ENCODE data around the gene IFT81. TPM values are rescaled to one million over a fixed set of nuclear protein-coding genes. Genes with fewer than 3 reads are reported as not detected.
"Not testable (repeated sequence)": the region's sequence is repeated elsewhere in the genome, so short reads cannot be mapped to it uniquely, and the experiment has no call there.

IFT81 gene
- total and polyA plus RNA-seq, 2 donors, result 7.3 to 8.0 TPM

GRCh38 chr12:110205931-110206330 lies 81.8 kb downstream of the IFT81 start:
- WGBS, result 100% methylated on average over 2 of the region's 2 CpGs
- Histone ChIP-seq H3K4me1 (ENCODE audit: control insufficient read depth in 2 of 2, insufficient read depth in 2 of 2, low read length in 2 of 2) (no peaks in the 10 kb centered on the region), H3K36me3 (ENCODE audit: control insufficient read depth in 2 of 2, insufficient read depth in 2 of 2, low read length in 1 of 2) (peaks cover 0 to 2% of the 10 kb centered on the region in 2 donors), H3K4me3 (ENCODE audit: low read length in 2 of 2) (no peak overlapping the region), H3K27me3 (ENCODE audit: control insufficient read depth in 2 of 2, insufficient read depth in 1 of 2, low read length in 1 of 2) (no peaks in the 10 kb centered on the region), H3K27ac (ENCODE audit: low read depth in 1 of 2, low read length in 1 of 2) (no peak overlapping the region), H3K9me3 (ENCODE audit: control insufficient read depth in 2 of 2, insufficient read depth in 1 of 2, low read length in 1 of 2) (no peaks in the 10 kb centered on the region)
- no peak for DNase-seq (ENCODE audit: low read depth in 6 of 9, low spot score in 9 of 9)

- not testable (repeated sequence) for H3K4me3 ChIP-seq (ENCODE audit: low read length in 2 of 2); DNase-seq (ENCODE audit: low read depth in 6 of 9, low spot score in 9 of 9); H3K9me3 ChIP-seq (ENCODE audit: control insufficient read depth in 2 of 2, insufficient read depth in 1 of 2, low read length in 1 of 2); H3K27ac ChIP-seq (ENCODE audit: low read depth in 1 of 2, low read length in 1 of 2); H3K27me3 ChIP-seq (ENCODE audit: control insufficient read depth in 2 of 2, insufficient read depth in 1 of 2, low read length in 1 of 2); H3K36me3 ChIP-seq (ENCODE audit: control insufficient read depth in 2 of 2, insufficient read depth in 2 of 2, low read length in 1 of 2); H3K4me1 ChIP-seq (ENCODE audit: control insufficient read depth in 2 of 2, insufficient read depth in 2 of 2, low read length in 2 of 2)
- 98% methylated on average over 10 of the region's 10 CpGs for WGBS
Measured at GRCh38 chr12:110211639-110212536, 87.7 kb downstream of the IFT81 start.

DNA sequence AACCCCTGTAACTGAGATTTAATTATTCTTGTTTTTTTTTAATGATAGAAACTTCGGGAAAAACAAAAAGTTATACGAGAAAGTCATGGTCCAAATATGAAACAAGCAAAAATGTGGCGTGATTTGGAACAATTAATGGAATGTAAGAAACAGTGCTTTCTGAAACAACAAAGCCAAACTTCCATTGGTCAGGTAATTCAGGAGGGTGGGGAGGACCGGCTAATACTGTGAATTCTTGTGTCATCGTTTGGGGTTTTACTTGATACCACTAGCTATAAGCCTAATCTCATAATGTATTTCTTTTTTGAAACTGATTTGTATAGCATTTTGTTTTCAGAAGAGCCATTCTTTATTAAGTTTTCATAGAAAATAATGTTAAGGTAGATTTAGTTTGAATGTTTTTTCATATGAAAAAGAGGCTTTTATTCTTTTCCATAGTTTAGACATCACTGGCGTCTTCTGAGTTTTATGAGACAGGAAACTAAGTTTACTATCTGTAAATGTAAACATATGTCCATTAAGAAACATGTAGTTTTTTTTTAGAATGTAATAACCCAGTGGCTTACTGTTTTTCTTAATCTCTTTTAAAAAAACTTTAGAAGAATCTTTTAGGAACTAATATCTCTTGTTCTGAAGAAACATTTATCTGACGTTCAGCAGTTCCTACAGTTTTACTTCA lies 94.0 kb downstream of the IFT81 start:
- Histone ChIP-seq H3K4me1 (ENCODE audit: control insufficient read depth in 2 of 2, insufficient read depth in 2 of 2, low read length in 2 of 2) (no peaks in the 10 kb centered on the region), H3K4me3 (ENCODE audit: low read length in 2 of 2) (no peak overlapping the region), H3K36me3 (ENCODE audit: control insufficient read depth in 2 of 2, insufficient read depth in 2 of 2, low read length in 1 of 2) (no peaks in the 10 kb centered on the region), H3K27ac (ENCODE audit: low read depth in 1 of 2, low read length in 1 of 2) (no peak overlapping the region), H3K27me3 (ENCODE audit: control insufficient read depth in 2 of 2, insufficient read depth in 1 of 2, low read length in 1 of 2) (no peaks in the 10 kb centered on the region), H3K9me3 (ENCODE audit: control insufficient read depth in 2 of 2, insufficient read depth in 1 of 2, low read length in 1 of 2) (no peaks in the 10 kb centered on the region)
- DNase-seq (ENCODE audit: low read depth in 6 of 9, low spot score in 9 of 9), result no peak
- 97% methylated on average over 7 of the region's 7 CpGs for WGBS

GRCh38 chr12:110222027-110222426 lies 97.9 kb downstream of the IFT81 start:
- H3K36me3 ChIP-seq (ENCODE audit: control insufficient read depth in 2 of 2, insufficient read depth in 2 of 2, low read length in 1 of 2), result no peaks in the 10 kb centered on the region
- DNase-seq (ENCODE audit: low read depth in 6 of 9, low spot score in 9 of 9), result no peak
- no peaks in the 10 kb centered on the region for H3K27me3 ChIP-seq (ENCODE audit: control insufficient read depth in 2 of 2, insufficient read depth in 1 of 2, low read length in 1 of 2)
- no peaks in the 10 kb centered on the region for H3K4me1 ChIP-seq (ENCODE audit: control insufficient read depth in 2 of 2, insufficient read depth in 2 of 2, low read length in 2 of 2)
- no peak overlapping the region for H3K4me3 ChIP-seq (ENCODE audit: low read length in 2 of 2)
- H3K27ac ChIP-seq (ENCODE audit: low read depth in 1 of 2, low read length in 1 of 2), result no peak overlapping the region
- no peaks in the 10 kb centered on the region for H3K9me3 ChIP-seq (ENCODE audit: control insufficient read depth in 2 of 2, insufficient read depth in 1 of 2, low read length in 1 of 2)

- WGBS, result 95% methylated on average over 1 of the region's 1 CpG
- Histone ChIP-seq H3K36me3 (ENCODE audit: control insufficient read depth in 2 of 2, insufficient read depth in 2 of 2, low read length in 1 of 2) (no peaks in the 10 kb centered on the region), H3K9me3 (ENCODE audit: control insufficient read depth in 2 of 2, insufficient read depth in 1 of 2, low read length in 1 of 2) (no peaks in the 10 kb centered on the region), H3K4me3 (ENCODE audit: low read length in 2 of 2) (no peak overlapping the region), H3K4me1 (ENCODE audit: control insufficient read depth in 2 of 2, insufficient read depth in 2 of 2, low read length in 2 of 2) (no peaks in the 10 kb centered on the region), H3K27ac (ENCODE audit: low read depth in 1 of 2, low read length in 1 of 2) (no peak overlapping the region), H3K27me3 (ENCODE audit: control insufficient read depth in 2 of 2, insufficient read depth in 1 of 2, low read length in 1 of 2) (no peaks in the 10 kb centered on the region)
- DNase-seq (ENCODE audit: low read depth in 6 of 9, low spot score in 9 of 9), result no peak
Measured at GRCh38 chr12:110222433-110222832, 98.3 kb downstream of the IFT81 start.

GRCh38 chr12:110223777-110224378 lies 99.7 kb downstream of the IFT81 start:
- no peak for DNase-seq (ENCODE audit: low read depth in 6 of 9, low spot score in 9 of 9)
- no peaks in the 10 kb centered on the region for H3K4me1 ChIP-seq (ENCODE audit: control insufficient read depth in 2 of 2, insufficient read depth in 2 of 2, low read length in 2 of 2)
- H3K36me3 ChIP-seq (ENCODE audit: control insufficient read depth in 2 of 2, insufficient read depth in 2 of 2, low read length in 1 of 2), result no peaks in the 10 kb centered on the region
- H3K27me3 ChIP-seq (ENCODE audit: control insufficient read depth in 2 of 2, insufficient read depth in 1 of 2, low read length in 1 of 2), result no peaks in the 10 kb centered on the region
- 95% methylated on average over 4 of the region's 4 CpGs for WGBS
- H3K27ac ChIP-seq (ENCODE audit: low read depth in 1 of 2, low read length in 1 of 2), result no peak overlapping the region
- H3K4me3 ChIP-seq (ENCODE audit: low read length in 2 of 2), result no peak overlapping the region
- no peaks in the 10 kb centered on the region for H3K9me3 ChIP-seq (ENCODE audit: control insufficient read depth in 2 of 2, insufficient read depth in 1 of 2, low read length in 1 of 2)

GRCh38 chr12:110224379-110225304 lies 100.5 kb downstream of the IFT81 start:
- Histone ChIP-seq H3K4me1 (ENCODE audit: control insufficient read depth in 2 of 2, insufficient read depth in 2 of 2, low read length in 2 of 2) (no peaks in the 10 kb centered on the region), H3K27ac (ENCODE audit: low read depth in 1 of 2, low read length in 1 of 2) (no peak overlapping the region), H3K9me3 (ENCODE audit: control insufficient read depth in 2 of 2, insufficient read depth in 1 of 2, low read length in 1 of 2) (no peaks in the 10 kb centered on the region), H3K36me3 (ENCODE audit: control insufficient read depth in 2 of 2, insufficient read depth in 2 of 2, low read length in 1 of 2) (no peaks in the 10 kb centered on the region), H3K27me3 (ENCODE audit: control insufficient read depth in 2 of 2, insufficient read depth in 1 of 2, low read length in 1 of 2) (no peaks in the 10 kb centered on the region), H3K4me3 (ENCODE audit: low read length in 2 of 2) (no peak overlapping the region)
- WGBS, result 87% methylated on average over 10 of the region's 10 CpGs
- no peak for DNase-seq (ENCODE audit: low read depth in 6 of 9, low spot score in 9 of 9)

- Histone ChIP-seq H3K4me3 (ENCODE audit: low read length in 2 of 2) (no peak overlapping the region), H3K9me3 (ENCODE audit: control insufficient read depth in 2 of 2, insufficient read depth in 1 of 2, low read length in 1 of 2) (no peaks in the 10 kb centered on the region), H3K27ac (ENCODE audit: low read depth in 1 of 2, low read length in 1 of 2) (no peak overlapping the region), H3K4me1 (ENCODE audit: control insufficient read depth in 2 of 2, insufficient read depth in 2 of 2, low read length in 2 of 2) (no peaks in the 10 kb centered on the region), H3K36me3 (ENCODE audit: control insufficient read depth in 2 of 2, insufficient read depth in 2 of 2, low read length in 1 of 2) (no peaks in the 10 kb centered on the region), H3K27me3 (ENCODE audit: control insufficient read depth in 2 of 2, insufficient read depth in 1 of 2, low read length in 1 of 2) (no peaks in the 10 kb centered on the region)
- DNase-seq (ENCODE audit: low read depth in 6 of 9, low spot score in 9 of 9), result no peak
- WGBS, result over 99% methylated on average over 3 of the region's 3 CpGs
Measured at GRCh38 chr12:110227138-110227537, 103.0 kb downstream of the IFT81 start.
